Measurements from ENCODE around the gene NINJ1. TPM values are rescaled to one million over a fixed set of nuclear protein-coding genes. Genes with fewer than 3 reads are reported as not detected.
"Not testable (repeated sequence)": the region's sequence is repeated elsewhere in the genome, so short reads cannot be mapped to it uniquely, and the experiment has no call there.

Gene NINJ1
- total and polyA plus RNA-seq, 2 donors (not counting 3 experiments of a cell fraction or from before 2014, with no cell fraction given), result 31.5 to 57.7 TPM

GRCh38 chr9:93105620-93106019, 28.4 kb downstream of the NINJ1 start:
- Histone ChIP-seq H3K79me2 (ENCODE audit: control insufficient read depth, insufficient read depth, low read length) (peaks cover 74% of the 10 kb centered on the region), H4K20me1 (replicated peaks; ENCODE audit: control insufficient read depth, extremely low read depth, insufficient read depth, low read length) (peaks cover 9% of the 10 kb centered on the region), H3K27ac (ENCODE audit: insufficient read depth, low read depth, low read length) (no peak overlapping the region), H3K9me3 (replicated peaks; ENCODE audit: control insufficient read depth, insufficient read depth, low read length) (no peaks in the 10 kb centered on the region), H3K4me2 (ENCODE audit: insufficient read depth, low read length) (no peak overlapping the region), H3K4me1 (ENCODE audit: control insufficient read depth, extremely low read depth, insufficient read depth, low read length) (no peaks in the 10 kb centered on the region), H3K4me3 (replicated peaks in 1 of 3; ENCODE audit: insufficient read depth in 1 of 3, low read depth in 1 of 3, low read length in 3 of 3) (no peak overlapping the region), H3K27me3 (ENCODE audit: control insufficient read depth in 2 of 2, insufficient read depth in 2 of 2, low read length in 2 of 2) (no peaks in the 10 kb centered on the region), H3K9me1 (replicated peaks; ENCODE audit: control insufficient read depth, extremely low read depth, insufficient read depth, low read length) (no peaks in the 10 kb centered on the region), H2AFZ (ENCODE audit: low read depth, low read length) (no peak overlapping the region), H3K9ac (replicated peaks; ENCODE audit: extremely low read depth, insufficient read depth, low read length) (no peak overlapping the region), H3K36me3 (ENCODE audit: control insufficient read depth in 2 of 2, extremely low read depth in 1 of 2, insufficient read depth in 2 of 2, low read length in 2 of 2) (peaks cover 4 to 6% of the 10 kb centered on the region in 2 experiments)
- no peak for FAIRE-seq
- DNase-seq (ENCODE audit: low read depth, low spot score), result no peak
- POLR2A ChIA-PET, result no interaction called here
- no TSS peak for BruUV-seq (replicated peaks)
- dilution Hi-C loops (cut with MboI; ENCODE audit: extremely low pct_ligation_motif_present, low sequenced_read_pairs), result no loop called here
- CTCF ChIA-PET, result interaction anchor here (0.8 to 5.7 kb wide), 8 partner anchors 13 to 461 kb away, joined by 3 to 70 read pairs (median 7); no protein-coding TSS in a partner anchor
- TF ChIP-seq POLR2A (IDR thresholded peaks at IDR 0.05; ENCODE audit: low read depth, low read length) (no peak), EZH2 (IDR thresholded peaks at IDR 0.05; ENCODE audit: borderline replicate concordance, low read depth, low read length, severe bottlenecking) (no peak), CTCF (IDR thresholded peaks at IDR 0.05; ENCODE audit: extremely low read depth in 1 of 2, insufficient read depth in 1 of 2, low read depth in 1 of 2, low read length in 2 of 2) (no peak)
- intact Hi-C loops (cut with micrococcal nuclease), result no loop called here

GRCh38 chr9:93101086-93101485, 33.0 kb downstream of the NINJ1 start:
- dilution Hi-C loops (cut with MboI; ENCODE audit: extremely low pct_ligation_motif_present, low sequenced_read_pairs), result not testable (repeated sequence)

More at GRCh38 chr9:93101086-93101485, 33.0 kb downstream of the NINJ1 start:
- H3K9me3 ChIP-seq (replicated peaks; ENCODE audit: control insufficient read depth, insufficient read depth, low read length); H2AFZ ChIP-seq (ENCODE audit: low read depth, low read length); H4K20me1 ChIP-seq (replicated peaks; ENCODE audit: control insufficient read depth, extremely low read depth, insufficient read depth, low read length); H3K9ac ChIP-seq (replicated peaks; ENCODE audit: extremely low read depth, insufficient read depth, low read length); H3K36me3 ChIP-seq (ENCODE audit: control insufficient read depth in 2 of 2, extremely low read depth in 1 of 2, insufficient read depth in 2 of 2, low read length in 2 of 2); H3K4me2 ChIP-seq (ENCODE audit: insufficient read depth, low read length); DNase-seq (ENCODE audit: low read depth, low spot score); intact Hi-C loops (cut with micrococcal nuclease); H3K9me1 ChIP-seq (replicated peaks; ENCODE audit: control insufficient read depth, extremely low read depth, insufficient read depth, low read length); H3K27me3 ChIP-seq (ENCODE audit: control insufficient read depth in 2 of 2, insufficient read depth in 2 of 2, low read length in 2 of 2); BruUV-seq (replicated peaks); H3K4me3 ChIP-seq (replicated peaks in 1 of 3; ENCODE audit: insufficient read depth in 1 of 3, low read depth in 1 of 3, low read length in 3 of 3); H3K27ac ChIP-seq (ENCODE audit: insufficient read depth, low read depth, low read length); FAIRE-seq: not testable (repeated sequence)
- ChIA-PET POLR2A (interaction anchor here (0.6 kb wide), 1 partner anchor 17 kb away, joined by 3 read pairs; no protein-coding TSS in a partner anchor), CTCF (interaction anchor here (0.8 kb wide), 1 partner anchor 8 kb away, joined by 3 read pairs; no protein-coding TSS in a partner anchor)
- Histone ChIP-seq H3K79me2 (ENCODE audit: control insufficient read depth, insufficient read depth, low read length) (peaks cover 90% of the 10 kb centered on the region), H3K4me1 (ENCODE audit: control insufficient read depth, extremely low read depth, insufficient read depth, low read length) (peaks cover 26% of the 10 kb centered on the region)
